ENCODE results near the gene TNN. TPM values are rescaled to one million over a fixed set of nuclear protein-coding genes. Genes with fewer than 3 reads are reported as not detected.

The TNN gene
- total RNA-seq, 5 donors from 2014 or later (not counting 1 experiment from before 2014, with no cell fraction given), result not detected

DNA sequence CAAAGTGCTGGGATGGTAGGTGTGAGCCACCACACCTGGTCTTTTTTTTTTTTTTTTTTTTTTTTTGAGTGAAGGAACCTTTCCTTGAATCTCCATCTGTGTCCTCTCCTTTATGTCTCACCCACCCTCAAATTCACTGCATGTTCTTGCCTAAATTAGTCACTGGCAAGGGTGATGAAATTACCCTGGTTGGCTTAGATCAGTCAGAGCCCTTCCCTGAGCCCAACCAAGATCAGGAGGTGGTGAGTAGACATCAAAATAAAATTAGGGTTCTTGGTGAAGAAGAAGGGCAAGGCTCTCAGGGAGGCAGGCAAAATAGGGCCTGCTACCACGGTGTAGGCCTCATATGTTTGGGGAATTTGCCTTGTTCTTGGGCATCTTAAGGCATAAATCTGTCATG, 5.3 kb upstream of the TNN start:
- Mint-ChIP-seq H3K36me3 (no peaks in the 10 kb centered on the region), H3K27me3 (peaks cover 6 to 9% of the 10 kb centered on the region in 2 donors), H3K4me1 (no peaks in the 10 kb centered on the region), H3K9me3 (peaks cover 0 to 4% (median 0%) of the 10 kb centered on the region in 3 donors), H3K4me3 (no peak overlapping the region), H3K27ac (no peak overlapping the region)
- ChIA-PET POLR2A (no interaction called here), CTCF (no interaction called here)
- H3K9me3 ChIP-seq, result no peaks in the 10 kb centered on the region
- no peak overlapping the region for H3K27ac ChIP-seq (ENCODE audit: low read length)
- DNase-seq, result no peak
- no CpG with 5 or more reads among the region's 1 CpG for WGBS (ENCODE audit: insufficient coverage)
- no peak for ATAC-seq (replicated peaks in 1 of 4)
- no peak overlapping the region for H3K4me3 ChIP-seq (ENCODE audit: control insufficient read depth in 1 of 2, extremely low read depth in 1 of 2, low read length in 1 of 2)
- no peaks in the 10 kb centered on the region for H3K27me3 ChIP-seq (replicated peaks in 1 of 2; ENCODE audit: control insufficient read depth in 2 of 2, extremely low read depth in 1 of 2, insufficient read depth in 2 of 2, low read length in 1 of 2)
- H3K36me3 ChIP-seq (ENCODE audit: control insufficient read depth in 2 of 2, extremely low read depth in 1 of 2, insufficient read depth in 1 of 2, low read length in 1 of 2), result no peaks in the 10 kb centered on the region
- no peaks in the 10 kb centered on the region for H3K4me1 ChIP-seq (ENCODE audit: control insufficient read depth in 1 of 2, extremely low read depth in 1 of 2, insufficient read depth in 2 of 2, low read length in 2 of 2)

DNA sequence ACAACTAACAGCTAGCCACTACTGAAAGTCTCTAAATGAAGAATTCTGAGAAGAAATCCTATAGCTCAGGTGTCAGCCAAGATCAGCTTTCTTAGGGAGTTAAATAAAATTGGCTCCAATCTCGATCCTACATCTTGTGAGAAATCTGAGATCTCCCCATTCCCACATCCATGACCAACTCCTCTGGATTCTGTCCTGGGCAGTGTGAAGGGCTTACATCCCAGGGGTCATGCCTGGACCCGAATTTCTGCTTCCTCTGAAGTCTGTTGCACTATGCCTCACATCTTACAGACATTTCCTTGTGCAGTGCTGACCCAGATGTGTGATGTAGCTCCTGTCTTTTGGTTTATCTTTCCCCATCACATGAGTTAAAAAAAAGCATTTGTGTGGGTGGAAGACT, 4.8 kb upstream of the TNN start:
- Mint-ChIP-seq H3K27me3 (peaks cover 6 to 10% of the 10 kb centered on the region in 2 donors), H3K4me3 (no peak overlapping the region), H3K36me3 (no peaks in the 10 kb centered on the region), H3K9me3 (peaks cover 0 to 4% (median 0%) of the 10 kb centered on the region in 3 donors), H3K27ac (no peak overlapping the region), H3K4me1 (no peaks in the 10 kb centered on the region)
- Histone ChIP-seq H3K4me3 (ENCODE audit: control insufficient read depth in 1 of 2, extremely low read depth in 1 of 2, low read length in 1 of 2) (no peak overlapping the region), H3K9me3 (no peaks in the 10 kb centered on the region), H3K27me3 (replicated peaks in 1 of 2; ENCODE audit: control insufficient read depth in 2 of 2, extremely low read depth in 1 of 2, insufficient read depth in 2 of 2, low read length in 1 of 2) (no peaks in the 10 kb centered on the region), H3K27ac (ENCODE audit: low read length) (no peak overlapping the region), H3K36me3 (ENCODE audit: control insufficient read depth in 2 of 2, extremely low read depth in 1 of 2, insufficient read depth in 1 of 2, low read length in 1 of 2) (no peaks in the 10 kb centered on the region), H3K4me1 (ENCODE audit: control insufficient read depth in 1 of 2, extremely low read depth in 1 of 2, insufficient read depth in 2 of 2, low read length in 2 of 2) (no peaks in the 10 kb centered on the region)
- ChIA-PET CTCF (no interaction called here), POLR2A (no interaction called here)
- ATAC-seq (replicated peaks in 1 of 4), result no peak
- WGBS (ENCODE audit: insufficient coverage), result 26% methylated on average over 2 of the region's 2 CpGs
- DNase-seq, result no peak

DNA sequence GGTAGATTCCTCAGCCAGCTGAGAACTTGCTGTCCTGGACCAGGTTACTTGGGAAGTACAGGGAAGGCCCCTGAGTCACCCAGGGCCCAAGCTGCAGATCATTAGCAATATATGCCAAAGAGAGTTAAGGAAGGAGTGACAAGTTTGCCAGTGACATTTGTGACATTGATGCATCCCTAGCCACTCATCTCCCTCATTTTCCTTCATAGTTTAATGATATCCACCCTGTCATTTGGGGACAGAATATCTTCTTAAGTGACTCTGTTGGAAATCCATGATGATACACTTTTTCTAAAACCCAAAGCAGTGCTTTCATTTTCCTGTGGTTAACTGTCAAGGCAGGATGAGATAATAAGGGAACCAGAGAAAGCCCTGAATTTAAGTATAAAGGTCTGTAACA, 3.2 kb downstream of the TNN start:
- POLR2A ChIA-PET, result no interaction called here
- H3K27me3 Mint-ChIP-seq, result peaks cover 10 to 12% of the 10 kb centered on the region in 2 donors
- Histone ChIP-seq H3K27ac (ENCODE audit: low read length) (no peak overlapping the region), H3K4me3 (ENCODE audit: control insufficient read depth in 1 of 2, extremely low read depth in 1 of 2, low read length in 1 of 2) (no peak overlapping the region), H3K4me1 (ENCODE audit: control insufficient read depth in 1 of 2, extremely low read depth in 1 of 2, insufficient read depth in 2 of 2, low read length in 2 of 2) (peaks cover 0 to 4% of the 10 kb centered on the region in 2 experiments), H3K9me3 (no peaks in the 10 kb centered on the region), H3K36me3 (ENCODE audit: control insufficient read depth in 2 of 2, extremely low read depth in 1 of 2, insufficient read depth in 1 of 2, low read length in 1 of 2) (no peaks in the 10 kb centered on the region), H3K27me3 (replicated peaks in 1 of 2; ENCODE audit: control insufficient read depth in 2 of 2, extremely low read depth in 1 of 2, insufficient read depth in 2 of 2, low read length in 1 of 2) (peaks cover 0 to 18% of the 10 kb centered on the region in 2 experiments)
- no peak overlapping the region for H3K4me3 Mint-ChIP-seq
- H3K4me1 Mint-ChIP-seq, result peaks cover 8 to 14% (median 12%) of the 10 kb centered on the region in 3 donors
- H3K9me3 Mint-ChIP-seq, result no peaks in the 10 kb centered on the region
- H3K27ac Mint-ChIP-seq, result no peak overlapping the region
- H3K36me3 Mint-ChIP-seq, result no peaks in the 10 kb centered on the region
- ATAC-seq (replicated peaks in 1 of 4) (no peak), DNase-seq (no peak)
- CTCF ChIA-PET, result no interaction called here

DNA sequence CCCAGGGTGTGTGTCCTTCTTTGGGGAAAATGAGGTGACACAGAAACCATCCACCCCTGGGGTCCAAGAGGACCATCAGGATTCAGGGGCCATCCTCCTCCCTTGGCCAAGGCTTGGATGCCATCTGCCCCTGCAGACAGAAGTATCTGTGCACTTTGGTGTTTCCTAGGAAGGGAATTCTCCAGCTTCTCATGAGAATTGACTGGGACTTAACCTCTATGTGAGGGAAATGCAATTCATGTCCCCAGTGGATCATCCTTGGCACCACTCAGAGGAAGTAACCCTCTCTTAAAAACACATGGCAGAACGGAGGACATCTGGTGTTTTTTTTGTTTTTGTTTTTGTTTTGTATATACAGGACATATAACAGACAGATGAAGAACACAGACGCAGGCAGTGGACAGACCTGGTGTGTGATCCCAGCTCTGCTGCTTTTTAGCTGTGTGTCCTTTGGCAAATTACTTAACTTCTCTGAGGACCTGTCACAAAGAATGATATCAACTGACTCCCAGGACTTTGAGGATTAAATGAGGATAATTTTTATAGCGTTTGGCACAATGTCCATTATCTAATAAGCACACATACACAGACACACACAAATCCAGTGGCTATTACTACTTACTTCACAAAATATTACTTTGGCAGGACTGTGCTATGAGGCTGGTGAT, 3.8 kb downstream of the TNN start:
- H3K27ac ChIP-seq (ENCODE audit: low read length), result no peak overlapping the region
- Mint-ChIP-seq H3K9me3 (no peaks in the 10 kb centered on the region), H3K27ac (no peak overlapping the region), H3K27me3 (peaks cover 4 to 10% of the 10 kb centered on the region in 2 donors), H3K36me3 (no peaks in the 10 kb centered on the region), H3K4me3 (no peak overlapping the region), H3K4me1 (peaks cover 8 to 14% (median 12%) of the 10 kb centered on the region in 3 donors)
- H3K4me1 ChIP-seq (ENCODE audit: control insufficient read depth in 1 of 2, extremely low read depth in 1 of 2, insufficient read depth in 2 of 2, low read length in 2 of 2), result peaks cover 0 to 4% of the 10 kb centered on the region in 2 experiments
- ChIA-PET POLR2A (no interaction called here), CTCF (no interaction called here)
- no peaks in the 10 kb centered on the region for H3K9me3 ChIP-seq
- DNase-seq, result no peak
- H3K36me3 ChIP-seq (ENCODE audit: control insufficient read depth in 2 of 2, extremely low read depth in 1 of 2, insufficient read depth in 1 of 2, low read length in 1 of 2), result no peaks in the 10 kb centered on the region
- H3K27me3 ChIP-seq (replicated peaks in 1 of 2; ENCODE audit: control insufficient read depth in 2 of 2, extremely low read depth in 1 of 2, insufficient read depth in 2 of 2, low read length in 1 of 2), result peaks cover 0 to 18% of the 10 kb centered on the region in 2 experiments
- WGBS (ENCODE audit: insufficient coverage), result 78% methylated on average over 1 of the region's 3 CpGs
- H3K4me3 ChIP-seq (ENCODE audit: control insufficient read depth in 1 of 2, extremely low read depth in 1 of 2, low read length in 1 of 2), result no peak overlapping the region
- ATAC-seq (replicated peaks in 1 of 4), result no peak

DNA sequence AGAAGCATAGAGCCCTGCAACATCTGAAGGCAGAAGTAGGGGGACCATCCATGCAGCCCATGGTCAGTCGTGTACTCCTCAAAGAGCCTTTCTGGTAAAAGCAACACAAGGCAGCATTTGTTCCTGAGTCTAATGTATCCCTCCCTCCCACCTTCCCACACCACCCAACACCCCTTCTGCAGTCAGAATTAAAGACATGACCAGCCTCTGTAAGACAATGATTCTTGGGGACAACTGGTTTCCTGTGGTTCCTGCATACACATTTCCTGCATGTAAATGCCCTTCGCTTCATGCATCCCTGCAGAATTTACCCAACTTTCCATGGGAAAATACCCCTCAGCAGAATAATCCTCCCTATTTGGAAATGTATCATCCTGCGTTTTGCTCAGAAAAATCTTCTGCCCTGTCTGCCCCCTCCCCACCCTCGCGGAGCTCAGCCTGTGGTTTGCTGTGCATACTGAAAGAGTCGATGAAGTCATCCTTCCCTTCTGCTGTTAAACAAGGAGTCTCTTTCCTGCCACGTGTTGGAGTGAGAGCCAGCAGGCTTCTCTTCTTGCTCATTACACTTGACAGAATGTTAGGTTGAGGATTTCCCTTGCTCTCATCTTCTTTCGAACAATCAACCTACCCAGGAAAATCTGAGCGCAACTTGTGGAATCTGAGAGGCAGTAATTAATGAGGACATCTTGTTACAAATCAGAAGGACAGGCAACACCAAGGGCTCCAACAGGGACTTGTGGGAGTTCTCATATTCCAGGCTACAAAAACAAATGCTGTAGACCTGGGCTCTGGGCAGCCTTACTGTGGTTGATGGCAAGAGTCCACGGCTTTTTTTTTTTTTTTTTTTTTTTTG, 4.7 kb downstream of the TNN start:
- H3K27me3 Mint-ChIP-seq, result peaks cover 3 to 8% of the 10 kb centered on the region in 2 donors
- DNase-seq (peak in 1 of 35 experiments; percentile 10), ATAC-seq (replicated peaks in 1 of 4) (peak in 3 of 4 experiments; percentile 50 to 60 (median 56))
- H3K36me3 Mint-ChIP-seq, result no peaks in the 10 kb centered on the region
- Histone ChIP-seq H3K4me1 (ENCODE audit: control insufficient read depth in 1 of 2, extremely low read depth in 1 of 2, insufficient read depth in 2 of 2, low read length in 2 of 2) (peaks cover 0 to 4% of the 10 kb centered on the region in 2 experiments), H3K27me3 (replicated peaks in 1 of 2; ENCODE audit: control insufficient read depth in 2 of 2, extremely low read depth in 1 of 2, insufficient read depth in 2 of 2, low read length in 1 of 2) (peaks cover 0 to 20% of the 10 kb centered on the region in 2 experiments), H3K9me3 (no peaks in the 10 kb centered on the region), H3K27ac (ENCODE audit: low read length) (no peak overlapping the region), H3K36me3 (ENCODE audit: control insufficient read depth in 2 of 2, extremely low read depth in 1 of 2, insufficient read depth in 1 of 2, low read length in 1 of 2) (no peaks in the 10 kb centered on the region), H3K4me3 (ENCODE audit: control insufficient read depth in 1 of 2, extremely low read depth in 1 of 2, low read length in 1 of 2) (no peak overlapping the region)
- WGBS (ENCODE audit: insufficient coverage), result 14% methylated on average over 6 of the region's 10 CpGs
- peak overlapping the region in 2 of 3 donors; percentile 28 to 50 for H3K4me3 Mint-ChIP-seq
- no peak overlapping the region for H3K27ac Mint-ChIP-seq
- peaks cover 8 to 14% (median 12%) of the 10 kb centered on the region in 3 donors for H3K4me1 Mint-ChIP-seq
- no peaks in the 10 kb centered on the region for H3K9me3 Mint-ChIP-seq
- CTCF ChIA-PET, result no interaction called here
- POLR2A ChIA-PET, result no interaction called here

DNA sequence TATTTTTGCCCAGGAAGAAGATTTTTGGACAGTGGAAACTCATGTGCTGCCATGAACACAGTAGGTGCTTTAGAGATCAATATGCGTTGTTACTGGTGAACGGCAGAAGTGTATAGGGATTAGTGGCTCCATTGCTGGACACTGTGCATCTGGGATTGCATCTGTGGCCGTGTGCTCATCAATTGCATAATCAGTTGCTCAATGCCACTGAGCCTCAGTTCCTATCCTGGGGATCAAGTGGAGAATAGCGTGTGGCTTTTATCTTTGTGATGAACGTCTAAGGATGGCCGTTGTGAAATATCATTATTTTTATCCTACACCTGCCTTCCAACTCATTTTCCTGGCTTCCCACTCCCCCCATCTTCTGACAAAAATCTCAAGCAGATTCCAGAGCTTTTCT, 5.4 kb downstream of the TNN start:
- Mint-ChIP-seq H3K4me1 (peaks cover 8 to 14% (median 12%) of the 10 kb centered on the region in 3 donors), H3K27ac (no peak overlapping the region), H3K4me3 (no peak overlapping the region), H3K27me3 (peaks cover 3 to 7% of the 10 kb centered on the region in 2 donors), H3K36me3 (no peaks in the 10 kb centered on the region), H3K9me3 (no peaks in the 10 kb centered on the region)
- ChIA-PET CTCF (no interaction called here), POLR2A (no interaction called here)
- Histone ChIP-seq H3K4me1 (ENCODE audit: control insufficient read depth in 1 of 2, extremely low read depth in 1 of 2, insufficient read depth in 2 of 2, low read length in 2 of 2) (peaks cover 0 to 4% of the 10 kb centered on the region in 2 experiments), H3K27me3 (replicated peaks in 1 of 2; ENCODE audit: control insufficient read depth in 2 of 2, extremely low read depth in 1 of 2, insufficient read depth in 2 of 2, low read length in 1 of 2) (peaks cover 0 to 23% of the 10 kb centered on the region in 2 experiments), H3K4me3 (ENCODE audit: control insufficient read depth in 1 of 2, extremely low read depth in 1 of 2, low read length in 1 of 2) (no peak overlapping the region), H3K9me3 (no peaks in the 10 kb centered on the region), H3K27ac (ENCODE audit: low read length) (no peak overlapping the region), H3K36me3 (ENCODE audit: control insufficient read depth in 2 of 2, extremely low read depth in 1 of 2, insufficient read depth in 1 of 2, low read length in 1 of 2) (no peaks in the 10 kb centered on the region)
- whole genome bisulfite sequencing (ENCODE audit: insufficient coverage), result 95% methylated on average over 2 of the region's 6 CpGs
- ATAC-seq (replicated peaks in 1 of 4) (no peak), DNase-seq (no peak)

Measured in T-cell (primary cell).